Loucy (cell line): ENCODE measurements around the gene TNIP1.

Experiments used
- H2AFZ ChIP-seq: fragments of 200-600 bp; sonication (generic); 2 replicates; pipeline ENCODE4 v1.6.0; 2016; ENCODE audit warnings: antibody characterized with exemption, mild to moderate bottlenecking, low read length, moderate library complexity
- H3F3A ChIP-seq: fragments of 200-600 bp; 2 replicates; pipeline ENCODE4 v1.6.0; 2016; ENCODE audit warnings: antibody characterized with exemption, low read depth, mild to moderate bottlenecking
- H3K27me3 ChIP-seq: fragments of 200-600 bp; sonication (generic); 2 replicates; pipeline ENCODE4 v1.6.1; 2014; ENCODE audit warnings: low read length, mild to moderate bottlenecking; ENCODE audit not compliant: insufficient read depth, poor library complexity, severe bottlenecking
- H3K36me3 ChIP-seq: fragments of 200-600 bp; sonication (generic); 2 replicates; pipeline ENCODE4 v1.6.1; 2016; ENCODE audit warnings: low read length; ENCODE audit not compliant: insufficient read depth
- H3K4me1 ChIP-seq: fragments of 200-600 bp; sonication (generic); 2 replicates; pipeline ENCODE4 v1.5.1; 2014; ENCODE audit warnings: low read length, mild to moderate bottlenecking; ENCODE audit not compliant: insufficient read depth, poor library complexity, severe bottlenecking
- H3K4me2 ChIP-seq: fragments of 200-600 bp; sonication (generic); 2 replicates; pipeline ENCODE4 v1.6.0; 2014; ENCODE audit warnings: antibody characterized with exemption, low read length, low read depth, mild to moderate bottlenecking; ENCODE audit not compliant: poor library complexity, severe bottlenecking
- H3K4me3 ChIP-seq: fragments of 200-600 bp; sonication (generic); 2 replicates; pipeline ENCODE4 v1.5.1; 2014; ENCODE audit warnings: low read length, mild to moderate bottlenecking, mixed read lengths; ENCODE audit not compliant: poor library complexity, severe bottlenecking
- H3K79me2 ChIP-seq: fragments of 200-600 bp; sonication (generic); 2 replicates; pipeline ENCODE4 v1.6.1; 2014; ENCODE audit warnings: low read length; ENCODE audit not compliant: insufficient read depth
- H3K9ac ChIP-seq: fragments of 200-600 bp; sonication (generic); 2 replicates; pipeline ENCODE4 v1.6.0; 2014; ENCODE audit warnings: mild to moderate bottlenecking, low read depth, low read length, moderate library complexity; ENCODE audit not compliant: poor library complexity, severe bottlenecking
- H3K9me2 ChIP-seq: fragments of 200-600 bp; sonication (generic); replicated peaks from 2 replicates; pipeline ENCODE4 v1.6.1; 2016; ENCODE audit warnings: low read depth, low read length, mixed read lengths
- H3K9me3 ChIP-seq: fragments of 200-600 bp; sonication (generic); 2 replicates; pipeline ENCODE4 v1.6.1; 2014; ENCODE audit warnings: mild to moderate bottlenecking, antibody characterized with exemption, low read length, low read depth; ENCODE audit not compliant: insufficient read depth
- H4K20me1 ChIP-seq: fragments of 200-600 bp; sonication (generic); 2 replicates; pipeline ENCODE4 v1.6.0; 2014; ENCODE audit warnings: antibody characterized with exemption, low read length, mild to moderate bottlenecking; ENCODE audit not compliant: insufficient read depth, poor library complexity, severe bottlenecking
- CTCF ChIP-seq: fragments of 200-600 bp; sonication (generic); conservative IDR thresholded peaks from 2 replicates; pipeline ENCODE4 v1.5.1; 2014; ENCODE audit warnings: mild to moderate bottlenecking, antibody characterized with exemption, low read length
- EZH2phosphoT487 ChIP-seq: fragments of 200-600 bp; IDR thresholded peaks from 2 replicates; pipeline ENCODE4 v1.6.1; 2018; ENCODE audit warnings: antibody characterized with exemption, mild to moderate bottlenecking, moderate library complexity, borderline replicate concordance

Gene TNIP1

GRCh38 chr5:151012862-151013261 lies 68.0 kb downstream of the TNIP1 start:
- H3K9me3 ChIP-seq, result no peaks in the 10 kb centered on the region
- H3F3A ChIP-seq, result no peaks in the 10 kb centered on the region
- H2AFZ ChIP-seq, result no peak overlapping the region
- H4K20me1 ChIP-seq, result no peaks in the 10 kb centered on the region
- H3K79me2 ChIP-seq, result no peaks in the 10 kb centered on the region
- H3K27me3 ChIP-seq, result no peaks in the 10 kb centered on the region
- no peak for TF ChIP-seq CTCF
- TF ChIP-seq EZH2phosphoT487, result no peak
- H3K4me1 ChIP-seq, result no peaks in the 10 kb centered on the region
- no peaks in the 10 kb centered on the region for H3K9me2 ChIP-seq
- no peak overlapping the region for H3K9ac ChIP-seq
- H3K36me3 ChIP-seq, result no peaks in the 10 kb centered on the region
- no peak overlapping the region for H3K4me2 ChIP-seq
- H3K4me3 ChIP-seq, result no peak overlapping the region

GRCh38 chr5:151008906-151009305 lies 71.9 kb downstream of the TNIP1 start:
- no peak overlapping the region for H3K4me2 ChIP-seq
- TF ChIP-seq EZH2phosphoT487, result no peak
- no peak for TF ChIP-seq CTCF

GRCh38 chr5:151008210-151008491 lies 72.7 kb downstream of the TNIP1 start:
- H3K4me1 ChIP-seq, result no peaks in the 10 kb centered on the region
- TF ChIP-seq EZH2phosphoT487, result no peak
- TF ChIP-seq CTCF, result no peak
- H3K4me2 ChIP-seq, result no peak overlapping the region
- no peaks in the 10 kb centered on the region for H3K9me3 ChIP-seq
- H3K4me3 ChIP-seq, result no peak overlapping the region
- no peaks in the 10 kb centered on the region for H4K20me1 ChIP-seq
- H3K79me2 ChIP-seq, result no peaks in the 10 kb centered on the region
- H3K36me3 ChIP-seq, result no peaks in the 10 kb centered on the region
- H3K9ac ChIP-seq, result no peak overlapping the region
- no peaks in the 10 kb centered on the region for H3K9me2 ChIP-seq
- no peak overlapping the region for H2AFZ ChIP-seq
- H3K27me3 ChIP-seq, result no peaks in the 10 kb centered on the region
- H3F3A ChIP-seq, result no peaks in the 10 kb centered on the region

More at GRCh38 chr5:151008906-151009305, 71.9 kb downstream of the TNIP1 start:
- H3K79me2 ChIP-seq, result no peaks in the 10 kb centered on the region
- no peaks in the 10 kb centered on the region for H4K20me1 ChIP-seq
- no peaks in the 10 kb centered on the region for H3K9me2 ChIP-seq
- no peak overlapping the region for H2AFZ ChIP-seq
- H3K9ac ChIP-seq, result no peak overlapping the region
- H3K9me3 ChIP-seq, result no peaks in the 10 kb centered on the region
- no peak overlapping the region for H3K4me3 ChIP-seq
- no peaks in the 10 kb centered on the region for H3K4me1 ChIP-seq
- H3F3A ChIP-seq, result no peaks in the 10 kb centered on the region
- H3K27me3 ChIP-seq, result no peaks in the 10 kb centered on the region
- H3K36me3 ChIP-seq, result no peaks in the 10 kb centered on the region
